ENCODE data around the gene ABLIM2.
"Not testable (repeated sequence)": the region's sequence is repeated elsewhere in the genome, so short reads cannot be mapped to it uniquely, and the experiment has no call there.

The ABLIM2 gene

GRCh38 chr4:8155660-8156421, 2.8 kb downstream of the ABLIM2 start:
- no peak for DNase-seq

GRCh38 chr4:8155048-8155447, 3.6 kb downstream of the ABLIM2 start:
- DNase-seq, result no peak

GRCh38 chr4:8153441-8153840, 5.2 kb downstream of the ABLIM2 start:
- DNase-seq, result no peak

GRCh38 chr4:8152865-8153257, 5.8 kb downstream of the ABLIM2 start:
- DNase-seq, result no peak

GRCh38 chr4:8152090-8152864, 6.3 kb downstream of the ABLIM2 start:
- DNase-seq, result no peak

GRCh38 chr4:8151165-8151650, 7.4 kb downstream of the ABLIM2 start:
- no peak for DNase-seq

GRCh38 chr4:8150152-8151090, 8.2 kb downstream of the ABLIM2 start:
- no peak for DNase-seq

GRCh38 chr4:8149664-8150063, 8.9 kb downstream of the ABLIM2 start:
- no peak for DNase-seq

- no peak for DNase-seq
Observed at GRCh38 chr4:8148785-8149435, 9.7 kb downstream of the ABLIM2 start.

GRCh38 chr4:8148159-8148558, 10.5 kb downstream of the ABLIM2 start:
- no peak for DNase-seq

GRCh38 chr4:8147231-8147970, 11.2 kb downstream of the ABLIM2 start:
- DNase-seq, result no peak

- DNase-seq, result no peak
Observed at GRCh38 chr4:8146157-8146556, 12.5 kb downstream of the ABLIM2 start.

GRCh38 chr4:8144359-8144758, 14.3 kb downstream of the ABLIM2 start:
- DNase-seq, result no peak

GRCh38 chr4:8143392-8144140, 15.0 kb downstream of the ABLIM2 start:
- no peak for DNase-seq

GRCh38 chr4:8142556-8142955, 16.1 kb downstream of the ABLIM2 start:
- DNase-seq, result no peak

GRCh38 chr4:8141935-8142334, 16.7 kb downstream of the ABLIM2 start:
- no peak for DNase-seq

- DNase-seq, result no peak
Observed at GRCh38 chr4:8140915-8141314, 17.7 kb downstream of the ABLIM2 start.

- DNase-seq, result not testable (repeated sequence)
Observed at GRCh38 chr4:8139726-8140125, 18.9 kb downstream of the ABLIM2 start.

GRCh38 chr4:8136972-8137710, 21.5 kb downstream of the ABLIM2 start:
- DNase-seq, result no peak

- no peak for DNase-seq
Observed at GRCh38 chr4:8136529-8136928, 22.1 kb downstream of the ABLIM2 start.
